Stomach (tissue), 9 donors: ENCODE measurements around the gene DLG3. TPM values are rescaled to one million over a fixed set of nuclear protein-coding genes. Genes with fewer than 3 reads are reported as not detected.

Experiments used
- DNase-seq, 2 donors: peaks; one replicate each; pipeline versions ENCODE4 v3.0.0 to v3.0.0-alpha.2; 2013 to 2019
- H3K27ac ChIP-seq, 5 donors: fragments of 200-600 bp in 4 of 5; sonication (generic) in 4 of 5; one replicate each; pipeline ENCODE4 v1.5.1; 2013 to 2019; ENCODE audit warnings: mild to moderate bottlenecking in 1 of 5, moderate library complexity in 1 of 5
- H3K27me3 ChIP-seq, 3 donors: fragments of 200-600 bp; sonication (generic); one replicate each; pipeline ENCODE4 v1.5.1; 2017 to 2019; ENCODE audit warnings: mixed run types in 1 of 3
- H3K36me3 ChIP-seq, 4 donors: fragments of 200-600 bp; sonication (generic); 1 replicate in 3 of 4; 2 replicates in 1 of 4; pipeline ENCODE4 v1.5.1; 2016 to 2019
- H3K4me1 ChIP-seq, 4 donors: fragments of 200-600 bp; sonication (generic); one replicate each; pipeline ENCODE4 v1.5.1; 2016 to 2019
- H3K4me3 ChIP-seq, 4 donors: fragments of 200-600 bp; sonication (generic) in 3 of 4; one replicate each; pipeline ENCODE4 v1.5.1; 2016 to 2019; ENCODE audit warnings: mild to moderate bottlenecking in 1 of 4
- H3K9me3 ChIP-seq, 4 donors: fragments of 200-600 bp; sonication (generic); one replicate each; pipeline ENCODE4 v1.5.1; 2016 to 2019
- CTCF ChIP-seq, 7 experiments: fragments of 450-650 bp in 4 of 7; fragments of 200-600 bp in 3 of 7; sonication (generic) in 3 of 7; IDR thresholded peaks; one replicate each; pipeline ENCODE4 v1.5.1; 2016 to 2019; ENCODE audit warnings: antibody characterized with exemption in 7 of 7, control low read depth in 2 of 7, mild to moderate bottlenecking in 1 of 7
- EP300 ChIP-seq: sonication (generic); formaldehyde crosslinking; IDR thresholded peaks from one replicate; pipeline ENCODE4 v1.6.1; 2017; ENCODE audit warnings: antibody characterized with exemption
- POLR2A ChIP-seq, 4 donors: fragments of 450-650 bp; IDR thresholded peaks; one replicate each; pipeline ENCODE4 v1.6.1; 2016; ENCODE audit warnings: antibody characterized with exemption in 4 of 4, control low read depth in 2 of 4, mild to moderate bottlenecking in 1 of 4, moderate library complexity in 1 of 4
- POLR2AphosphoS5 ChIP-seq, 3 donors: sonication (generic); formaldehyde crosslinking; IDR thresholded peaks; one replicate each; pipeline ENCODE4 v1.6.1; 2016; ENCODE audit warnings: antibody characterized with exemption in 3 of 3
- WGBS, 5 donors: extraction: QIAGEN DNeasy Blood & Tissue Kit in 3 of 5; methylation state at CpG; one replicate each; pipeline versions ENCODE4 v1.1.5 to v1.1.7; 2013 to 2018; 5-methylcytosine and 5-hydroxymethylcytosine counted together
- intact Hi-C: fragments of 100-400 bp; cut with DNase I; formaldehyde crosslinking; loops from one replicate; pipeline ENCODE4 v1.15.1; 2023; ENCODE audit warnings: low total_unique reads
- polyA plus RNA-seq, 3 donors: library from polyadenylated mRNA; stranded (reverse); fragments of 200-250 nt; gene quantifications; one replicate each; pipeline ENCODE4 v1.2.3, GENCODE V29; 2013
- total RNA-seq, 5 donors: library from RNA; depleted of rRNA; stranded (reverse); fragments of >200 nt; gene quantifications; one replicate each; pipeline versions ENCODE4 v1.1.0 to v1.2.3, GENCODE V29; 2014 to 2016
- donor health status: healthy with polysubstance abuse.
- donor health status: Bipolar disorder and iron deficiency.
- donor health status: healthy.

DLG3 gene
- total and polyA plus RNA-seq, 8 donors, result 11.7 to 44.8 (median 21.6) TPM

- no peaks in the 10 kb centered on the region for H3K4me1 ChIP-seq
- no peak for TF ChIP-seq POLR2A (IDR thresholded peaks at IDR 0.05)
- TF ChIP-seq POLR2AphosphoS5 (IDR thresholded peaks at IDR 0.05), result no peak
- TF ChIP-seq CTCF (IDR thresholded peaks at IDR 0.05), result no peak
- TF ChIP-seq EP300, result no peak
- H3K4me3 ChIP-seq, result no peak overlapping the region
- no peaks in the 10 kb centered on the region for H3K27me3 ChIP-seq
- DNase-seq, result no peak
- no peak overlapping the region for H3K27ac ChIP-seq
- H3K9me3 ChIP-seq, result no peaks in the 10 kb centered on the region
- H3K36me3 ChIP-seq, result peaks cover 11 to 91% (median 90%) of the 10 kb centered on the region in 4 donors
- intact Hi-C loops, result no loop called here
- 61 to 90% (median 77%) methylated on average over 2 of the region's 2 CpGs for WGBS, 5 donors
Observed at GRCh38 chrX:70498129-70498528, 53.5 kb downstream of the DLG3 start.

DNA sequence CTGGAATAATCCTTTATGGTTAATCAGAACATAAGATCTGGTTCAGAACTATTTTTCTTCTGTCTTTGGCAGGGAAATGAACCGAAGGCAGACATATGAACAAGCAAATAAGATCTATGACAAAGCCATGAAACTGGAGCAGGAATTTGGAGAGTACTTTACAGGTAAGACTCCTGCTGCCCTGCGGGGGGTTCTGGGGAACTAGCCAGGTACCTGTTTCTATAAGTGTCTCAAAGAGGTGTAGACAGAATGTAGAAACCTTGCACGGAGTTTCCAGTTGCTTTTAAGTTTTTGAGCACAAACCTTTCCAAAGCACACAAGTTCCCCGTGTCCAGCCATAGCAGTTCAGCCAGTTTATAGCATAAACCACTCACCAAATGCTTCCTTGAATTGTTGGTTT lies 56.2 kb downstream of the DLG3 start:
- WGBS, 5 donors, result 74 to 95% (median 85%) methylated on average over 4 of the region's 4 CpGs

DNA sequence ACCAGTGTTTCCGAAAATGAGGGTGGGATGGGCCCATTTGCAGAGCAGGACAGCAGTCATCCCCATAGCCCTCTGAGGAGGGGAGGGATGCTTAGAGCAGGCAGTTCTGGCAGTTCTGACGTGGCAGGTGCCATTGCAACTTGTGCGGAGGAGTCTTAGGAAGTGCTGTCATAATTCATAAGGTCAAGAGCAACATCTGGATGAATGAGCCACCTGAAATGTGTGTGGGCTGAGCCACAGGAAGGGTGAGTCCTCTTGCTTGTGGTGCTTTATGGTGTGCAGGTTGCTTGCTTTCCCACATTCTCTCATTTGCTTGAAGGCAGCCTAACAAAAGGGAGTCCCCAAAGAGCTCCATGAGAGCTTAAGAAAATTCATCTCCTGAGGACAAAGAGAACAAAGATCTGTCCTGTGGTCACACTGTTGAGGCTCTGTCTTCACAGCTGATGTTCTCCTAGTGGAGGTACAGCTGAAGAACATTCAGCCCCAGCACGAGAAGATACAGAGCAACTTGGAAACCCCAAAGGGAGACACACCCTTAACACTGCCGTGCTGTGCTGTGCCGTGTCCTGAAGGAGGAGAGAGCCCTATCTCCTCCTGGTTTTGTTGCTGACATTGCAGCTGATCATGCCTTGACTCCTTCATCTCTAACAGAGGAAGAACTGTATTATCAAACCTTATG lies 60.3 kb downstream of the DLG3 start:
- no peaks in the 10 kb centered on the region for H3K4me1 ChIP-seq
- DNase-seq, result no peak
- WGBS, 5 donors, result 54 to 67% (median 62%) methylated on average over 4 to 6 of the region's 6 CpGs
- H3K36me3 ChIP-seq, result peaks cover 6 to 43% (median 41%) of the 10 kb centered on the region in 4 donors
- no peaks in the 10 kb centered on the region for H3K9me3 ChIP-seq
- no peak overlapping the region for H3K4me3 ChIP-seq
- H3K27ac ChIP-seq, result no peak overlapping the region
- no peaks in the 10 kb centered on the region for H3K27me3 ChIP-seq
- intact Hi-C loops, result no loop called here
- TF ChIP-seq CTCF (IDR thresholded peaks at IDR 0.05) (no peak), POLR2AphosphoS5 (IDR thresholded peaks at IDR 0.05) (no peak), EP300 (no peak), POLR2A (IDR thresholded peaks at IDR 0.05) (no peak)

More for the DNA sequence above, 56.2 kb downstream of the DLG3 start:
- H3K4me3 ChIP-seq, result no peak overlapping the region
- H3K27ac ChIP-seq, result no peak overlapping the region
- TF ChIP-seq POLR2A (IDR thresholded peaks at IDR 0.05) (no peak), POLR2AphosphoS5 (IDR thresholded peaks at IDR 0.05) (no peak), EP300 (no peak), CTCF (IDR thresholded peaks at IDR 0.05) (no peak)
- H3K36me3 ChIP-seq, result peaks cover 6 to 81% (median 73%) of the 10 kb centered on the region in 4 donors
- intact Hi-C loops, result no loop called here
- H3K27me3 ChIP-seq, result no peaks in the 10 kb centered on the region
- H3K9me3 ChIP-seq, result no peaks in the 10 kb centered on the region
- H3K4me1 ChIP-seq, result no peaks in the 10 kb centered on the region
- no peak for DNase-seq

GRCh38 chrX:70505451-70505841 lies 60.8 kb downstream of the DLG3 start:
- intact Hi-C loops, result no loop called here
- no peak for DNase-seq
- TF ChIP-seq POLR2A (IDR thresholded peaks at IDR 0.05) (no peak), CTCF (IDR thresholded peaks at IDR 0.05) (no peak), EP300 (no peak), POLR2AphosphoS5 (IDR thresholded peaks at IDR 0.05) (no peak)
- 35 to 56% (median 55%) methylated on average over 4 of the region's 4 CpGs for WGBS, 5 donors
- Histone ChIP-seq H3K9me3 (no peaks in the 10 kb centered on the region), H3K4me1 (no peaks in the 10 kb centered on the region), H3K27ac (no peak overlapping the region), H3K27me3 (no peaks in the 10 kb centered on the region), H3K36me3 (peaks cover 2 to 38% (median 36%) of the 10 kb centered on the region in 4 donors), H3K4me3 (no peak overlapping the region)
